HG03196 (cell line): ENCODE measurements around the gene EXOSC1.
"Not testable (repeated sequence)": the region's sequence is repeated elsewhere in the genome, so short reads cannot be mapped to it uniquely, and the experiment has no call there.

Experiments used
- ATAC-seq: cut with Tn5 transposase; IDR thresholded peaks from one replicate; pipeline ENCODE4 v1.9.1; 2021; ENCODE audit not compliant: unreplicated experiment

Gene EXOSC1

DNA sequence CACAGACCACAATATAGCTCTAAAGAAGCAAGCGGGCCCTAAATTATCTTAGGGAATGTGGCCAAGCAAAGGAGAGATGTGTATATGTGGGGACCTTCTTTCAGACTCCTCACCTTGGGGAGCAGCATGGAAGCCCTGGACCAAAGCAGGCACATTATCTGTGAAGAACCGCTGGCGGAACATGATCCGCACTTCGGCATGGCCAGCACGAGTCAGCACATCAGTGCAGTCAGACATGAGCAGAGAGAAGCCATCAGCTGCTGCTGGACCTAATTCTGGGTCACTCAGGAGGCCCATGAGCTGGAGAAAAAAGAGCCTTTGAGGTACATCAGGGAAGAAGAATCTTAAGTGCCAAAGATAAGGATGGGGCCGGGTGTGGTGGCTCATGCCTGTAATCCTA, 14.1 kb upstream of the EXOSC1 start:
- no peak for ATAC-seq

DNA sequence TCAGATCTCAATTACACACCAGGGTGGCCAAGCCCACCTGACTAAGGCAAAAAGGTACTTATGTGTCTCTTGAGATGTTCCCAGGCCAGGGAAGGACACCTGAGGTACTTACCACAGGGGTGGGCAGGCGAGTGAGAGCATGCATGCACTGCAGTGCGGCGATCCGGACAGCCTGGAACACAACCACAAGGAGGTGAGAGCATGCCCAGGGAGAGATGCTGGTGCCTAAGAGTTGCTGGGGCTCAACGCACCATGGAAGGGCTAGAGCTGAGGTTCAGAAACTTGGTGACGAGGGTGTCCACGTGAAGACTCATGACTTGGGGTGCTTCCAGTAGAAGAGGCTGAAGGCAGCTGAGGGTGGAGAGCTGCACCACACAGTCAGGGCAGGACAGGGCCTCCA, 13.3 kb upstream of the EXOSC1 start:
- no peak for ATAC-seq

GRCh38 chr10:97456686-97457065, 10.9 kb upstream of the EXOSC1 start:
- no peak for ATAC-seq

- ATAC-seq, result no peak
Measured at GRCh38 chr10:97456034-97456685, 10.4 kb upstream of the EXOSC1 start.

GRCh38 chr10:97454330-97455036, 8.7 kb upstream of the EXOSC1 start:
- no peak for ATAC-seq

DNA sequence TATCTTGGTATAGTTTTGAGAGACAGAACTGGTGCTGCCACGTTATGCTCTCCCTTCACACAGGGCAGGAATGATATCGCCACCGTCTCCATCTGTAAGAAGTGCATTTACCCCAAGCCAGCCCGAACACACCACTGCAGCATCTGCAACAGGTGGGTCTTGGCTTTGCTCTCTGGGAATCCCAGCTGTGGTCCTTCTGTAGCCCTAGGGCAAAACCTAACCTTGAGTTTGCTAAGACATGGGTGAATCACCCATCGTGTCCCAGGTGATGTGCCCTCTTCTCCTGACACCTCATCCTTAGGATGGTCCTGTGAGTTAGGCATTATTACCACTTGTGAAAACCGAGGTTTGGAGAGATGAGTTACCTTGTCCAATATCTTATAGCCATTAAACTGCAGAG, 6.5 kb upstream of the EXOSC1 start:
- ATAC-seq, result no peak

GRCh38 chr10:97451605-97452004, 5.8 kb upstream of the EXOSC1 start:
- no peak for ATAC-seq

- ATAC-seq, result no peak
Measured at GRCh38 chr10:97450828-97451227, 5.0 kb upstream of the EXOSC1 start.

- peak; percentile 2 for ATAC-seq
Measured at GRCh38 chr10:97445357-97445721, 467 bp downstream of the EXOSC1 start.

- ATAC-seq, result no peak
Measured at GRCh38 chr10:97444212-97444611, 1.6 kb downstream of the EXOSC1 start.

GRCh38 chr10:97442277-97442676, 3.5 kb downstream of the EXOSC1 start:
- no peak for ATAC-seq

GRCh38 chr10:97435211-97435610, 10.6 kb downstream of the EXOSC1 start:
- ATAC-seq, result no peak

DNA sequence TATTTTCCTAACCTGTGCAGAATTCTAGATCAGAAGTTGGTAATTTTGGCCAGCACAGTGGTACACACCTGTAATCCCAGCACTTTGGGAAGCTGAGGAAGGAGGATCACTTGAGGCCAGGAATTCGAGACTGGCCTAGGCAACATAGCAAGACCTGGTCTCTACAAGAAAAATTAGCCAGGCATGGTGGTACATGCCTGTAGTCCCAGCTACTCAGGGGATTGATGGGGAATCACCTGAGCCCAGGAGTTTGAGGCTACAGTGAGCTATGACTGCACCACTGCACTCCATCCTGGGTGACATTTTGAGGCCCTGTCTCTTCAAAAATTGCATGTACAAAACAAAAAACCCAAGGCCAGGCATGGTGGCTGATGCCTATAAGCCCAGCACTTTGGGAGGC, 11.2 kb downstream of the EXOSC1 start:
- no peak for ATAC-seq

- ATAC-seq, result no peak
Measured at GRCh38 chr10:97434055-97434454, 11.8 kb downstream of the EXOSC1 start.

- no peak for ATAC-seq
Measured at GRCh38 chr10:97428572-97428981, 17.2 kb downstream of the EXOSC1 start.

DNA sequence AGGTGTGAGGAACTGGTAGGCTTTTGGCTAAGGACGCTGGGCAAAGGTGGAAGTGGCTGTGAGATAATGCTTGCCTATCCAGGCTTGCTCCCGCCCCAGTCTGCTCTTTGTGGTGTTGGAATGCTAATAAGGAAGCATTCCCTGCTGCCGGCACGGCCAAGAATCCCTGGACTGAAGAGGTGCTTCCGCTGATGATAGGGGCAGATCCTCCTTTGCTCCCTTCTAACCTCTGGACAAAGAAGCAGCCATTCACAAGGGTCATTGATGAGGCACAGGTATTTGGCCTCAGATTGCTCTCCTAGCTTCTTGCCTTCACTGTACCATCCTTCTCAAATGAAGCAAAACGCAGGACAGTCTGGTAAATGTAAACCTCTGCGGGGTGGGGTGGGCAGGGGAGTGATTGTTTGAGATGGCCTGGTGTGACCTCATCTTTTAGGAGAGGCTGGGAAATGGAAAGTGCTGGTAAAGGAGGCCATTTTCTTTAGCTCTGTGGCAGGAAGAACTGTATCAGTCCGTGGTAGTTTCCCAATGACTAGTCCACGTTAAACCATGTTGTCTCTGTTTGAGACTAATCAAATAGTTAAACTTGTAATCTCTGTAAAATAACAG, 18.1 kb downstream of the EXOSC1 start:
- ATAC-seq, result no peak

GRCh38 chr10:97426776-97427570, 18.8 kb downstream of the EXOSC1 start:
- no peak for ATAC-seq

DNA sequence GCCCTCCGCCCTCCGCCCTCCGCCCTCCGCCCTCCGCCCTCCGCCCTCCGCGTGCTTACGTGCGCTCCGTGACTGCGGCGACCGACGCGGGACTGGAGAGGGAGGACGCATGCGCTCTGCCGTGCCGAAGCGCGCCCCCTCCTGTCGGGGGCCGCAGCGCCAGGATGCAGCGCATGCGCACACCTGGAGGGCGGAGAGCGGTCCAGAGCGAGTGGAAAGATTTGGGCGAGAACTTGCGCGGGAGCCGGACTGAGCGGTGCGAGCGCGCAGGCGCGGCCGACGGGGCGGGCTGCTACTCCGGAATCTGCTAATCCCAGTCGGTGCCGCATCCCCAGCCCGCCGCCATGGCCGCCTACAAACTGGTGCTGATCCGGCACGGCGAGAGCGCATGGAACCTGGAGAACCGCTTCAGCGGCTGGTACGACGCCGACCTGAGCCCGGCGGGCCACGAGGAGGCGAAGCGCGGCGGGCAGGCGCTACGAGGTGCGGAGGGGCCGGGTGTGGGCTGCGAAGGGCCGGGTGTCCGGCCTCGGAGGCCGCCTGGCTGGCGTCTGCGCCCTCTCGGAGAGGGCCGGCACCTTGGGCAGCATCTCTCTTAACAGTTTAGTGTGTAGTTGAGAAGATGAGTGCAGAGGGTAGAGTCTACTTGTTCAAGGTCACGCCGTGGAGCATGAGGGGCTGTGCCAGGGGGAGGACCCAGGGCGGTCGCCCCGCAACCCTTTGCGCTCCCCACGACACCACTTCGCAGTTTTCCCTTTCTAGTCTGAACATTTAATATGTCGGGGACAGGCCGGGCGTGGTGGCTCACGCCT, 19.6 kb downstream of the EXOSC1 start, which contains the start of gene PGAM1:
PGAM1 (plus strand) TSS at position 228 of the 812 bp plus-strand sequence; CDS start at position 345, 117 bp downstream.
- ATAC-seq, result peak; percentile 72

DNA sequence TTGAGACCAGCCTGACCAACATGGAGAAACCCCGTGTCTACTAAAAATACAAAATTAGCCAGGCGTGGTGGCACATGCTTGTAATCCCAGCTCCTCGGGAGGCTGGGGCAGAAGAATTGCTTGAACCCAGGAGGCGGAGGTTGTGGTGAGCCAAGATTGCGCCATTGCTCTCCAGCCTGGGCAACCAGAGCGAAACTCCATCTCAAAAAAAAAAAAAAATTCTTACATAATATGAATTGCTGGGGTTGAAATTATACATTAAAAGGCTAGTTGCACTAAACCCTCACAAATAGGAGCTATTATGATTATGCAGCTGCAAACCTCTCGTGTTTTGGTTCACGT, 22.1 kb downstream of the EXOSC1 start:
- not testable (repeated sequence) for ATAC-seq

GRCh38 chr10:97416565-97416964, 29.2 kb downstream of the EXOSC1 start:
- no peak for ATAC-seq

DNA sequence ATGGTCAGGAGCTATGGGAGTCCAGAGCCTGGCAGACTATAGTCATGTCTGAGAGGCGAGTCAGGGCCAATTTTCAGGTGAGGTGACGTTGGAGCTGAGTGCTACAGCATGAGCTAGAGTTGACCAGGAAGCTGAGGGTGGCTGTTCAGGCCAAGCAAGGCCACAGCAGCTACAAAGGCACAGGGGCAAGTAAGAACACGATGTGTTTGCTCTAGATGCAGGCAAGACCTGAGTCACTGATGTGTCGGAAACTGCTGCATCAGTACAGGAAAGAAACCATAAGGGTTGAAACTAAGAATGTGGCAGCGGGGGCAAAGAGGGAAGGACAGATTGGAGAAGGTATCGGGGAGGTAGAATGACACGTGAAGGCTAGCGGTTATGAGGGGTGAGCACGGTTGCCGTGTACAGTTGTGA, 32.9 kb downstream of the EXOSC1 start:
- no peak for ATAC-seq
